M059J (cell line): Measurements from ENCODE around the gene DCX. TPM values are rescaled to one million over a fixed set of nuclear protein-coding genes. Genes with fewer than 3 reads are reported as not detected.

Source experiments
- DNase-seq: peaks from one replicate; pipeline ENCODE4 v3.0.0-alpha.2; 2012; ENCODE audit warnings: low read depth
- total RNA-seq: library from RNA; depleted of rRNA; stranded (reverse); fragments of >200 nt; shearing (Covaris generic); gene quantifications from 2 replicates; pipeline ENCODE4 v1.2.3, GENCODE V29; 2014; rRNA removed

Gene DCX
- not detected in 2 replicates for total RNA-seq

DNA sequence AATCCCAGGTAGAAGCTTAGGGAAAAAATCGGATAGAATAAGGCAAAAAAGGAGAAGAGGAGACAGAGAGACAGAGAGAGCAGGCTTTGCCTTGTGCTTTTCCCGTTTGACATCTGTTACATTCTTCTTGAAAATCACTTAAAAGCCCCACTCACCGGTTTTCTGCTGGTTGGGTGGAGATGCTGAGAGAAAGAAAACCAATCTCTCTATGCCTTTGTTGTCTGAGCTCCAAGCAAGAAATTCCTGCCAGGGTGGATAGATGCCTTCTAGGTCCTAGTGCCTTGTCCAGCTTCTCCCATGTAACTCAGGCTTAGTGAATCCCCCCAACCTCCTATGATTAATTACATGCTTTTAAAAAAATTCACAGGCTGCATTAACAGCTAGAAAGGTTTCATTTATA lies at the start of gene DCX:
Gene DCX (minus strand): TSS at position 210 of the 400 bp plus-strand sequence. CDS start 1,794 bp downstream, outside the sequence.
- DNase-seq = no peak

DNA sequence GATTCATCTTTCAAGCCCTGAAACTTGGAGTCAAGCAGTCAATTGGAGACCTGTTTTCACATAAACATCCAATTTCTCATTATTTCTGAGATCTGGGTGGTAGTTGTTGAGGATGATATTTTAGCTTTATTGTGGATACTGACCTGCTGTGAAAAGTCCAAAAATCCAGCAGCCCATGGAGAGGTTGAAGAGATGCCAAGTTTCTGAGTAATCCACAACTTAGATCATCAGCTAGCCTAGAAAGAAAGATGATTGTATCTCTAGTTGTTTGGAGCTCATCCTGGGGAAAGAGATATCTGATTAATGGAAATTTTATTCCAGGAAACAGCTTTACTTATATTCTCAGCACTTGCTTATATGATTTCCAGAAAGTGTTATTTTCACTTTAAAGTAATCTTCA lies 48.6 kb upstream of the DCX start:
- DNase-seq = no peak

DNA sequence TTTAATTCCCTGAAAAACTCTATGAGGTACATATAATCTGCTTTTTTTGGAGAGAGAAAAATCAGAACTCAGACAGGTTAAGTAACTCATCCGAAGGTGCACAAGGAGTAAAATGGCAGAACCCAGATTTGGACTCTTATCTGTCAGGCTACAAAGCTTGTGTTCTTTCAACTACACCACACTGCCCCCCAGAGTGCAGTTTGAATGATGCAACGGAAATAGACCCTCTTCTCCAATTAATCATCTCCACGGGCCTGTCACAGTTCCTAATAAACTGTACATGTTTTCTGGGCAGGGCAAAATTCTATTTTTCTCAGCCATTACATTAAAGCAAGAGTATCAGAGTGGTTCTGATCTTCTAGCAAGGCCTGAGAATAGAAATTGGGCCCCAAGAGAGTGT lies 35.3 kb upstream of the DCX start:
- peak; percentile 13 for DNase-seq

DNA sequence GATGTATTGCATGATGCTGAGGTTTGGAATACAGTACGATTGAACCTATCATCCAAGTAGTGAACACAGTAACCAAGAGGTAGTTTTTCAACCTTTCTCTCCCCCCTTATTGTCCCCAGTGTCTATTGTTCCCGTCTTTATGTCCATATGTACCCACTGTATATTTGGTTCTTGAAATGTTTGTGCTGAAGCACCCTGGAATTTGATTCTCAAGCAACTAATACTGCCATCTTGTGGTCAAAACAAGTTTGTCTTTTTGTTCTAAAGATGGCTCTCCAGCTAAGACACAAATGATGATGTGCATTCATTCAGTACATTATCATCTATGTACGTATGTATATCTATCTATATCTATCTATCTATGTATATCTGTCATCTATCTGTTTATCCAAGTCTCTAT lies 33.5 kb upstream of the DCX start:
- DNase-seq = peak; percentile 40

DNA sequence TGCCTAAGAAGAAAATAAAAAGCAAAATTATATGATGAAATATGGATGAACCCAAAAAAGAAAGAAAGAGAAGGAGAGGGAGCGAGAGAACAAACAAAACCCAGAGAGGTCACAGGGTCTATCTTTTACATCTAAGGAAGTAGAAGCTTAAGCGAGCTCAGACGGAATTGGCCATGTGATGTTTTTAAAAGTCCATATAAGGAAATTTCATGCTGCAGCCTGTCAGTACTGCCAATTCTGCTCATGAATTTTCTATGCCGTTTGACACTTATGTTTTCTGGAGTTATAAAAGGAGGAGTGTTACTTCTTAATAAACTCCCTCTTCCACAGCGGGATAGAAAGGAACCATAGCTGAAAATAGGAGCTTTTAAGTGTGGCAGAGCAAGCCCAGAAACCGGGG lies 32.9 kb upstream of the DCX start:
- no peak for DNase-seq

DNA sequence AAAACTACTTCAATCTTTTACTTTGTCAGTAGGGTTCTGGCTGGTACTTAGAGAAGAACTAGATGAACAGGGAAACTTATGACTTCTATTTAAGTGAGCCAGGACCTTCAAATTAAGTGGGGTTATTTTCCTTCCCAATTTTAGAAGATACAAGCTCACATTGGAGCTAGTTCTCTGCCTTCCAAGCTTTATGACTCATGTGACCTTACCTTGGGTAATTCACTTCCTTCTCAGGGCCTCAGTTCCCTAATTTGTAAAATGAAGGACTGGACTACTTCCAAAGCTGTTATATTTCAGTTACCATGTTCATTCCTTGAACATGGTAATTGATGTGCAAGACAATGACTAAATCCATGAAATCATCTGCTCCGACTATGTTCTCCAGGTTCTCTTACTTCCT lies 32.0 kb upstream of the DCX start:
- no peak for DNase-seq

DNA sequence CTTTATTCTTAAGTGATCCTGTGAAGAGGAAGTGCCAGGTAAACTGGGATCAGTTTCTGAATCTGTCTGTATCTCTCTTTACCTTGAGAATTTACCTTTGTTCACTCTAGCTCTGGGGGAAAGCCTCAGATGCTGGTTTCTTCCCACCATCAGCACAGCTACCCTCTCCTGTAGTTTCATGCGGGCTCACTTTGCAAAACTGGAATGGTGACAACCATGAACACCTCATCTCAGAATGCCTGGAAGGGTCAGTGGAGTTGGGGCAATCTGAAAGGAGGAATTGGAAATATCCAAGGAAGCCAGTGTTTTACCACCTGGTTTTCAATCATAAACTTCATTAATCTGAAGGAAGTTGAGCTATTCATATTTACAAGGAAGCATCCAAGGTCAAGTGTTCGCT lies 30.8 kb upstream of the DCX start:
- DNase-seq = no peak

DNA sequence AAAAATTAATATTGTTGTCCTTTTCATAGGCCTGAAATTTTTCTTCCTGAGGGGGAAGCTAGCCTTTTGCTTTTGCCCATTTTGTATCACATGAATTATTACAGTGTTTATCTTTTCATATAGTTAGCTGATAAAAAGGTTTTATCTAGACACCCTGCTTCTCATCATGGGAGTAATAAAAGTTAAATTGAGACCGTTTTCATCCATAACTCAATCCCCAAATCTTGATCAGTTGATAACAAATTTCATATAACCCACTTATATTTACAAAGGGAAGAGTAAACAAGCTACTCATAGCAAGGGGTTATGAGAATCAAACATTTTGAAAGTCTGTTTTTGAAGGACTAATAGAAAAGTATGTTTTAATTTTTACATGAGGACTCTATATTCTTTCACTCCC lies 23.5 kb upstream of the DCX start:
- no peak for DNase-seq

DNA sequence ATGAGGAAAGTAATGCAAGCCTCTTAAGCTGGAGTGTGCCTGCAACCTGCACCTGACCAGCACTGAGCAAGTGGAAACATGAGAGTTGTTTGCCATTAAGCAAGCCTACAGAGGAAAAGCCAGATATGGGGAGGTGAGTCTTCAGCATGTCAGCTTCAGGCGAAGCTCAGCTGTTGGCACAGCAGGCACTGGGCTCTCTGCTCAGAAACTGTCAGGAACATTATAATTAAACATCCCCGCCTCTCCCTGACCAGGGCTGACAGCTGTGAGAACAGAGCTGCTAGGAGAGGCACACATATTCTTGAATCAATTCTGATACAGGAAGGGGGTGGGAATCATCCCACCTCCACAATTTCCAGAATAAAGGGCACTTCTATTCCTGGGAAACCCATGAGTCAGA lies 19.0 kb upstream of the DCX start:
- DNase-seq = no peak

DNA sequence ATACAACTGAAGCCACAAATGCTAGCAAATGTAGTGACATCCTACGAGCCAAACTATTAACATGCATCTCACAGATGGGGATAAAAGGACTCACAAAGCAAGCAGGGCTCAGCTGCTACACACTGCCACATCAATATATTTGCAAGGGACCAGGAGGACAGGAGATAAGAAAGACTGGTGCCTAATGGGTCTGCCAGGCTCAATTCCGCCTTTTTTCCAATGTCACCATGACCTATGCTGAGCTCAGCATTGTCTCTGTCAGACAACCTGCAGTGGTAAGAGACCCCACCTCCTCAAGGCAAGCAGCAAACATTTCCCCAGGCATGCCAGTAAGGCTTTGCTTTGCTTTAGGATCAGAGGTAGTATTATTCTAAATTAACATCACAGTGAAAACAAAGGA lies 435 bp downstream of the DCX start:
- DNase-seq = no peak

DNA sequence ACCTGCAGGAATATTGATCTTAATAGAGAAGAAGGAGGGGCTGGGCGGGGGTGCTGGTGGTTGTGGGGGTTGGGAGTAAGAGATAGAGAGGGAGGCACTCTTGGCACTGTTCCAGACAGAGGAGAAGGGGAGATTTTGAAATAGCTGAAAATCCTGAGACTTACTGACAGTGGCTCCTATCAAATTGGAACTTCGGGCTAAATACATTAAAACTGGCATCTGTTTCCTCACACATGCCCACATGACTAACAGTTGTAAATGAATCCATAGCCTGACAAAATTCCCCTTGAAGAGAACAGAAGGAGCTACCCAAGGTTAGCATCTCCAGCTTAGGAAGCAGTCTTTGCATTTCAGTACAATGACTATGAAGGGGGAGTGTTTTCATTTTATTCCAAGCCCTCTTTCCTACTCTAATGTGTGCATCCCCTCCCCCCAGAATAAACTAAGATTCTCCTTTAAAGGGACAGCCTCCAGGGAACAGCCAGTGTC lies 1.4 kb downstream of the DCX start:
- no peak for DNase-seq

DNA sequence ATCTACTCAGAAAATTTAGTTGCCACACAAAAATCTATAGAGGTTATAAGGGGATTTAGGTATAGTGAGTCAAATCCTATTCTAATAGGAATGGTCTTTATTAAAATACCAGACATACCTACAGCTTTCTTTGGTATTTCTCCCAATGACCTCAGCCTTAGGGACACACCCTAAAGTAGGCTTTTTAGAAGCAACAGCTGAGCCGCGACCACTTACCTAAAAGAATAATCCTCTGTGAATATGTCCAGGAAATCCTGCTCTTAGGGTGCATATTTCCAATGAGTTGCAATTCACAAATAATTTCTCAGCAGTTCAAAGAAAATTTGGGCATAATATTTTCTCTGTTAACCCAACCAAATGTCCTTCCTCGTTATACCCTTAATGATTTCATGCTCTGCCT lies 2.7 kb downstream of the DCX start:
- no peak for DNase-seq

DNA sequence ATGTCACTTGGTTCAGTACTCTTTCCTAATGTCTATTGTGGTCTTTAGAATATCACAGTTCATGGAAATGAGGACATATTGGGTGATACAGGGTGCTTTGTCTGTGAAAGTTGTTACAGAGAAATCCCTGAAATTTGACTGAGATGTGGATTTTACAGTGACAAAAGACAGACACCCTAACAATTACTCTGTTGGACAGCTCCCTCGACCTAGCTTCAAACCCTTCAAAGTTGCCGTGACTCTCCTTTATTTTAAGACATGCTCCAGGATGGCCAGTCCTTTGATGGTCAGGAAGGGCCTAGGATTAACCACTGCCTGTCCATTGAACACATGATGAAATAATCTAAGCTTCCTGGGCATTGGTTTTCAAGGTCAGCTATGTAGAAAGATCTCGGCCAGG lies 4.0 kb downstream of the DCX start:
- DNase-seq = no peak

DNA sequence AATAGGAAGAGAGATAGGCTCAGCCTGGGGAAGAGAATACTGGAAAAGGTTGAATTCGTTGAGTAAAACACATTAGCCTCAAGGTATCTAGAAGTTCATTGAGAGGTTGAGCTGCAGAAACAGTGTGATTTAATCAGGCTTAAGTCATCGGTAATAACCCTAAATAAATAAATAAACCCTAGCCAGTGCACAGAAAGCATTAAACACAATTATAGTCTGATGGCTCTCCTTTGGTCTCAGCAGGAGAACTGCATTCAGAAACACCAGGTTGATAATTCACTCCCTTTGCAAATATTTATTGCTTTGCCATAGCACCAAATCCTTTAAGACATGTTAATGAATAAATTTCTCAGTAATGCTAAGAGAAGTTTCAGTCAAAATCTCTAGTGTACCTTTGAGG lies 9.6 kb downstream of the DCX start:
- no peak for DNase-seq

DNA sequence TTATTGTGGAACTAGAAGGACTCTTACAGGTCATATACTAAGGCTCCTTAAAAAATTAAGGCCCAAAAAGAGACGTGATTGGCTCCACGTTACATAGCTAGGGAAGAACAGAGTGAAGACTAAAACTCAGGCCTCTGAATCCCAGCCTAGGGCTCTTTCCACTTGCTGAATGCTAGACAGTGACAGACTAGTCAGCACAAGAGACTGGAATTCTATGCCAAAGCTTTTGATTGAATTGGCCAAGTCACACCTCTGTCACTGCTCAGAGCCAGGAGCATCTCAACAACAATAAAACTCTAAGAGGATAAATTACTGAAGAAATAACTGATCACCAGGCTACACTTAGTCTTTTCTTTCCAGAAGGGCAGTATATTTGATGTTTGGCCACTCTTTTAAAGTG lies 16.8 kb downstream of the DCX start:
- no peak for DNase-seq

DNA sequence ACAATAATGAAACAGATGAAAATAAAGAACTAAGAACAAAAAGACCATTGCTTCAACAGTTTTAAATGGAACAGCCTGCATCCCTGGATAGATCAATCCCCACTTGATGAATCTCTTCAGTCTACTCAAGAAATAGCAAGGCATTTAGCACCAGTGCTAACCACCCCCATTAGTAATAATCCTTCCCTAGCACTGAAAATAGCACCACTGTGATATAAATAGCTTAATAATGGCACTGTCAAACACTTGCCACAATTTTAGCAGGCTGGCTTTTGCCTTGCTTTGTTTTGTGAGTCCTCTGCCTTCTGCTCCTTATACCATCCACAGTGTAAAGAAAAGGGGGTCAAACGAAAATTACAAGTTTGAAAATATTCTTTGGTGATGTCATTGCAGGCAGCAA lies 17.4 kb downstream of the DCX start:
- no peak for DNase-seq

DNA sequence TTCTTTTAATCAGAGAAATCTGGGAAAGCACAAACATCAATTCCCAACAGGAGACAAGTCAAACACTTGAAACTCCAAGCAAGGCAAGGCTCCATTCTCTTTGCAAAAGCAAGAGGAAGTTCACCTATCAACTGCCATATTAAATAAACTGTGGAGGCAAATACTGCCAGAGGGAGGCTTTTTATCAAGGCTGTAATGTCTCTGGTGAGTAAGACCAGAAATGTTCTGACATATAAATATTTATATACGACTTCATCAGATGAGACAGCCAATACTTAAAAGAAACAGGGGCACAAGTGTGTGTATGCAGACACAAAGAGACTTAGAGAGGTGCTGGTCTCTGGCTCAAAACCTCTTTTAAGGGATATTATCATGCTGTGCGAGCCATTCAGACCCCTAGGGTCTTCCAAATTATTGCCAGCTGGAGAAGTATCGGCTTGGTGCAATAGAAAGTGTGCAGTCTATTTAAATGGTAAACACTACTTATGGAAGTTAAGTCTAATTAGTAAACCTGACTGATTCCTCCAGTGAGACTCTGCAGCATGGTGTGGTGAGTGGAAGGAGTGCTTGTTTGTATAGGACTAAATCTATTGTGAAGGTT lies 24.4 kb downstream of the DCX start:
- DNase-seq = no peak

DNA sequence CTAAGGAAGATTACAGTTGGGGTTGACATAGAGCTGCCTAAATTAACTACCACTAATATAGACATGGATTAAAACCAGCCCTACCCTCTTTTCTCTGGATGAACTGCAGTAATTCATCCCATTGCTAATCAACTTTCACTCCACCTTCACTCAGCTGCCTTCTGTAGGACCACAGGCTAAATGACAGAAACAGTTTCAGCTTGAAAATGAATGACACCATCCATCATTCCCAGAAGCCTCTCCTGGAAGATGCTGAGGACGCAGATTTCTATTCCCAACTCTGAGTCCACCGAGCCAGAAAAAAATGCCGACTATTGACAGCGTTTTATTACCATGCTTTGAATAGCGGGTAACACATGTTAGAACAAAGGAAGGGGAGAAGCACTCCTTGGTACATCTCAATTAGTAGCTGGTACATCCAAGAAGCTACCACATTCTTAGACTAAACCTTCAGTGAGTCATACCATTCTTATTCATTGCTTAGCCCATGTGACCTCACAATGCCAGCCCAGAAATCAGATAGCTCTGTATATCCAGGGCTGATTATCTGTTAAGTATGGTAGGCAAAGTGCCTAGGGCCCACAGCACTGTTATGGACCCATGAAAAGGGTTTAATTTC lies 25.3 kb downstream of the DCX start:
- DNase-seq = peak; percentile 1

DNA sequence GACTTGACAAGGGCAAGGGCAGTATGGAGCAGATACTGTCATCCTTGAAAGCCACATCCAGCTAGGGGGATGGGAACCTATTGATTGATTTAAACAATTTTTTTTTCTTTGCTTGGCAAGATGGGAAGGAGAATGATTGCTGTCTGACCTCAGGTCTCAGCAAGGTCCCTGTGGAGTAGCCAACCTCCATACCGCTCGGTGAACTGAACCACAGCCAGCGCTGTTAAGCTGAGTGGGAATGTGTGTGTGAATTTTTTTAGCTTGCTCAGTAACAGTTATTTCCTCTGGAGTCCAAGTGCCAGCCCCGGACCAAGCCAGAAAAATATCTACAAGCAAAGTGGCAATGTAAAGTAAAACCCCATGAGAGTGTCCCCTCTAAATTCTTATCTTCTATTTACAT lies 25.9 kb downstream of the DCX start:
- no peak for DNase-seq

DNA sequence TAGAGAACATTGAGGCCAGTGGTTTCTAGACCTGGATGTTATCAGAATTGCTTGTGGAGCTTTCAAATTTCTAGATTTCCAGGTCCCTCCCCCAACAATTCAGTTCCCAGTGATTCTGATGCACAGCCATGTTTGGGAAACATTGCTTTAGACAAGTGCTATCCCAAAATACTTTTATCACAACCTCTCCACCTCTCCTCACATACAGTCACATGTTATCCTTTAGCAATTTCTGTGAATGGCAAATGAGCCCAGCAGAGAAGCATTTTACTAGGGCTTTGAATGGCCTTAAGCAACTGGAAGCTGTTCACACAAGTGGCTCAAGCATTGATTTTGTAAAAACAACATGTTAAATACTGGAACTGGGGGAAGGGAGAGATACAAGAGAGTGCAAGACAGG lies 29.7 kb downstream of the DCX start:
- DNase-seq = no peak

DNA sequence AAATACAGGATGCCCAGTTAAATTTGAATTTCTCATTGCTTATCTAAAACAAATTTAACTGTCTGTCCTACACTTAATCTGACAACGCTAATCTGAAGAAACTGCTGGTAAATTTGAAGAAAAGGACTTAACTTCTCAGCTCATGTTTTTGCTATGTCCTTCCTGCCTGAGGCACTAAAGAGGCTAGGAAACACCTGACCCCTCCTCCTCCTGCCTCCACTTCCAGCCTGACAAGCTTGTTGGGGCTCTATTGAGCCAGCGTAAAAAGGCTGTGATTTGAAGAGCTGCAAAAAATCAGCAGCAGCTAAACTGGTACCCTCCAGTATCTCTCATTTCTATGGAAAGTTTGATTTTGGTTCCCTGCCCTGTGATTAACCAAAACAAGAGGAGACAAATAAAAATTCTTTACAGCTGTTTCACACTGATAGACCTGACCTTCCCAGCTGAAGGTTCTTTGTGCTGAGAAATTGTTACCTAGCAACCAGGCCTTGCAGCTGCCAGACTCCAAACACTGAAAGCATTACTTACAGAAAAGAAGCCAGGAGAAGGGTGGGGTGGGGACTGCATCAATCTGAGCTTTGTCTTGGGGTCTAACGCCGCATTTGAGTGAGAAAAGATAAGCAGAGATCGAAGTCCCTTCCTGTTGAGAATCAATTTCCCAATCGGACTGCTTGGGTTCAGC lies 35.0 kb downstream of the DCX start:
- no peak for DNase-seq

DNA sequence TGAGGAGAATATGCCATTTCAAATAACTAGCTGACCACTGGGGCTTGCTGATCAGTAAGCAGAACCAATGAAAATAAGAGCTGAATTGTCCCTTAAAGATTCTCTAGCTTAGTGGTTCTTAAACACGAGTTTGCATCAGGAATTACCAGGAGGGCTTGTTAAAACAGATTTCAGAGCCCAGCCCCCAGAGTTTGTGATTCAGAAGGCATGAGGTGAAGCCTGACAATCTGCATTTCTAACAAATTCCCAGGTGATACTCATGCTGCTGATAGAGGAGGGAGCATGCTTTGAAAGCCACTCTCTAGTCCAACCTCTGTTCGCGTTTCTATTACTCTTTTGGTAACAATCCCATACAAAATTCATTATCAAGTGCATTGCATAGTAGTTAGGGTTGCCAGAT lies 35.5 kb downstream of the DCX start:
- DNase-seq = no peak

DNA sequence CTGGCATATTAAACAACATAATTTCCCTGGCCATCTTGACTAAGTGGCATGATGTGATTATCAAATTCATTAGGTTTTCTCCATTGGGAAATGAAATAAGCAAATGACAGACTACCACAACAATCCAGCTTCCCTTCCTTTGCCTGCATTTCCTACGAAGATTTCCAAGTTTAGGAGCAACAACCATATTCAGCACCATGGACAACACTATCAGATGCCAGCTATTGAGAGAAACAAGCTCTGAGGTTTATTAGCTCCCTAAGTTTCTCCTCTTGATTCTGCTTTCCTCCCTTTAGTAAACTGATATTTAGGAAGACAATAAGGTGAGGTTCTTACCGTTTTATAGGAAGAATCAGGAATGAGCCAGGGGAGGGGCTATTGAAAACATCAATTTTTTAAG lies 36.2 kb downstream of the DCX start:
- peak; percentile 4 for DNase-seq
